OCI-LY1 (cell line): Measurements from ENCODE around the gene AKT1S1.
A peak's percentile ranks its signal among the peaks of the same experiment; 100 is the strongest.

Experiments used
- H2AFZ ChIP-seq: fragments of 200-600 bp; sonication (generic), shearing (Covaris generic); 2 replicates; pipeline ENCODE4 v1.6.0; 2014; ENCODE audit warnings: antibody characterized with exemption, mild to moderate bottlenecking, low read length
- H3F3A ChIP-seq: fragments of 200-600 bp; sonication (generic), shearing (Covaris generic); 2 replicates; pipeline ENCODE4 v1.6.0; 2014; ENCODE audit warnings: mild to moderate bottlenecking, antibody characterized with exemption, low read length, moderate library complexity; ENCODE audit not compliant: insufficient read depth
- H3K27ac ChIP-seq: fragments of 200-600 bp; sonication (generic); 2 replicates; pipeline ENCODE4 v1.5.1; 2014; ENCODE audit warnings: low read length, mixed run types, mild to moderate bottlenecking, low read depth; ENCODE audit not compliant: poor library complexity, severe bottlenecking
- H3K27me3 ChIP-seq: fragments of 200-600 bp; sonication (generic); 2 replicates; pipeline ENCODE4 v1.6.0; 2014; ENCODE audit warnings: antibody characterized with exemption, mild to moderate bottlenecking, low read length, moderate library complexity; ENCODE audit not compliant: insufficient read depth
- H3K36me3 ChIP-seq: fragments of 200-600 bp; sonication (generic); 2 replicates; pipeline ENCODE4 v1.6.1; 2014; ENCODE audit warnings: mild to moderate bottlenecking, antibody characterized with exemption, low read length, moderate library complexity, mixed read lengths; ENCODE audit not compliant: insufficient read depth
- H3K4me1 ChIP-seq: fragments of 200-600 bp; sonication (generic); 2 replicates; pipeline ENCODE4 v1.5.1; 2014; ENCODE audit warnings: mild to moderate bottlenecking, low read length, moderate library complexity; ENCODE audit not compliant: insufficient read depth, severe bottlenecking
- H3K4me2 ChIP-seq: fragments of 200-600 bp; sonication (generic), shearing (Covaris generic); 2 replicates; pipeline ENCODE4 v1.6.1; 2014; ENCODE audit warnings: low read length
- H3K4me3 ChIP-seq: fragments of 200-600 bp; sonication (generic); 2 replicates; pipeline ENCODE4 v1.5.1; 2014; ENCODE audit warnings: low read length, low read depth, mild to moderate bottlenecking, mixed read lengths; ENCODE audit not compliant: poor library complexity, severe bottlenecking
- H3K79me2 ChIP-seq: fragments of 200-600 bp; shearing (Covaris generic); 2 replicates; pipeline ENCODE4 v1.6.1; 2016; ENCODE audit warnings: mixed run types, low read length, mixed read lengths; ENCODE audit not compliant: insufficient read depth
- H3K9ac ChIP-seq: fragments of 200-600 bp; sonication (generic), shearing (Covaris generic); 2 replicates; pipeline ENCODE4 v1.6.1; 2014; ENCODE audit warnings: mild to moderate bottlenecking, low read length, mixed read lengths
- H3K9me2 ChIP-seq: fragments of 200-600 bp; sonication (generic), shearing (Covaris generic); 2 replicates; pipeline ENCODE4 v1.6.1; 2014; ENCODE audit warnings: low read depth, mild to moderate bottlenecking, low read length, mixed read lengths
- H3K9me3 ChIP-seq: fragments of 200-600 bp; shearing (Covaris generic); 2 replicates; pipeline ENCODE4 v1.6.1; 2014; ENCODE audit warnings: low read length, mixed read lengths
- H4K20me1 ChIP-seq: fragments of 200-600 bp; sonication (generic), shearing (Covaris generic); 2 replicates; pipeline ENCODE4 v1.6.0; 2016; ENCODE audit warnings: mild to moderate bottlenecking, low read length; ENCODE audit not compliant: insufficient read depth
- CTCF ChIP-seq: fragments of 200-600 bp; sonication (generic), shearing (Covaris generic); IDR thresholded peaks from 2 replicates; pipeline ENCODE4 v1.5.1; 2017; ENCODE audit warnings: mild to moderate bottlenecking, antibody characterized with exemption, low read length, moderate library complexity, mixed read lengths
- EZH2 ChIP-seq: fragments of 200-600 bp; sonication (generic), shearing (Covaris generic); IDR thresholded peaks from 2 replicates; pipeline ENCODE4 v1.8.0; 2017; ENCODE audit warnings: borderline replicate concordance, mixed run types, mild to moderate bottlenecking, antibody characterized with exemption, low read length, moderate library complexity, mixed read lengths

The AKT1S1 gene

GRCh38 chr19:49857061-49857837, 19.9 kb downstream of the AKT1S1 start:
- H3K36me3 ChIP-seq: peaks cover 78% of the 10 kb centered on the region

GRCh38 chr19:49856574-49857021, 20.6 kb downstream of the AKT1S1 start:
- Histone ChIP-seq H3K9me2 (no peaks in the 10 kb centered on the region), H3F3A (no peaks in the 10 kb centered on the region), H3K4me1 (peaks cover 43% of the 10 kb centered on the region), H3K27ac (no peak overlapping the region), H3K27me3 (no peaks in the 10 kb centered on the region), H3K36me3 (peaks cover 73% of the 10 kb centered on the region), H2AFZ (no peak overlapping the region), H3K79me2 (peaks cover 25% of the 10 kb centered on the region), H3K9me3 (no peaks in the 10 kb centered on the region), H3K9ac (no peak overlapping the region), H3K4me2 (no peak overlapping the region), H3K4me3 (no peak overlapping the region), H4K20me1 (no peaks in the 10 kb centered on the region)
- no peak for TF ChIP-seq CTCF
- no peak for TF ChIP-seq EZH2

More at GRCh38 chr19:49857061-49857837, 19.9 kb downstream of the AKT1S1 start:
- Histone ChIP-seq H2AFZ (no peak overlapping the region), H3K4me2 (no peak overlapping the region), H3K4me1 (peaks cover 45% of the 10 kb centered on the region), H3K9ac (no peak overlapping the region; the same call in 1 of the 2 replicates), H4K20me1 (no peaks in the 10 kb centered on the region), H3K27me3 (no peaks in the 10 kb centered on the region), H3K79me2 (peaks cover 19% of the 10 kb centered on the region), H3K9me2 (no peaks in the 10 kb centered on the region), H3K4me3 (no peak overlapping the region), H3K9me3 (no peaks in the 10 kb centered on the region), H3F3A (no peaks in the 10 kb centered on the region), H3K27ac (peak overlapping the region; percentile 66)
- no peak for TF ChIP-seq EZH2
- no peak for TF ChIP-seq CTCF

GRCh38 chr19:49855676-49856573, 21.2 kb downstream of the AKT1S1 start:
- no peak overlapping the region for H3K4me2 ChIP-seq
- H4K20me1 ChIP-seq: no peaks in the 10 kb centered on the region
- H3K36me3 ChIP-seq: peaks cover 66% of the 10 kb centered on the region
- H3K27ac ChIP-seq: peak overlapping the region; percentile 34
- H3K4me1 ChIP-seq: peaks cover 36% of the 10 kb centered on the region
- no peaks in the 10 kb centered on the region for H3K27me3 ChIP-seq
- H3K9me3 ChIP-seq: no peaks in the 10 kb centered on the region
- no peak overlapping the region for H2AFZ ChIP-seq
- TF ChIP-seq EZH2: no peak
- no peak for TF ChIP-seq CTCF
- no peaks in the 10 kb centered on the region for H3K9me2 ChIP-seq
- H3K4me3 ChIP-seq: no peak overlapping the region
- H3K9ac ChIP-seq: no peak overlapping the region
- H3K79me2 ChIP-seq: peaks cover 25% of the 10 kb centered on the region
- H3F3A ChIP-seq: no peaks in the 10 kb centered on the region
